ENCODE measurements around the gene OTUB1.
"Not testable (repeated sequence)": the region's sequence is repeated elsewhere in the genome, so short reads cannot be mapped to it uniquely, and the experiment has no call there.

The OTUB1 gene

GRCh38 chr11:64041846-64042245, 55.6 kb downstream of the OTUB1 start:
- no peaks in the 10 kb centered on the region for H3K36me3 ChIP-seq (ENCODE audit: control insufficient read depth in 4 of 4, insufficient read depth in 4 of 4, low read length in 3 of 4)
- no peak overlapping the region for H3K4me3 ChIP-seq (ENCODE audit: control insufficient read depth in 1 of 7, extremely low read depth in 1 of 7, insufficient read depth in 4 of 7, low read depth in 2 of 7, low read length in 6 of 7)
- no peaks in the 10 kb centered on the region for H3K9me3 ChIP-seq (ENCODE audit: control extremely low read depth in 1 of 5, control insufficient read depth in 4 of 5, insufficient read depth in 2 of 5, low read depth in 1 of 5, low read length in 4 of 5)
- H3K27me3 ChIP-seq (replicated peaks in 2 of 5; ENCODE audit: control insufficient read depth in 4 of 5, insufficient read depth in 5 of 5, low read length in 4 of 5) = peaks cover 0 to 26% (median 9%) of the 10 kb centered on the region in 5 experiments
- H3K27ac ChIP-seq (ENCODE audit: insufficient read depth in 1 of 2, low read depth in 1 of 2, low read length in 2 of 2, poor library complexity in 1 of 2, severe bottlenecking in 2 of 2) = no peak overlapping the region
- H3K4me1 ChIP-seq (ENCODE audit: control extremely low read depth in 1 of 4, control insufficient read depth in 4 of 4, insufficient read depth in 4 of 4, low read length in 3 of 4) = peaks cover 0 to 6% (median 6%) of the 10 kb centered on the region in 4 experiments
- DNase-seq = no peak
- 88% methylated on average over 8 of the region's 9 CpGs for WGBS (ENCODE audit: insufficient coverage)
- ChIA-PET POLR2A (no interaction called here), CTCF (interaction anchor here (1.1 to 8.8 kb wide), 2 partner anchors 10 to 108 kb away, joined by 3 to 62 read pairs; no protein-coding TSS in a partner anchor)

DNA sequence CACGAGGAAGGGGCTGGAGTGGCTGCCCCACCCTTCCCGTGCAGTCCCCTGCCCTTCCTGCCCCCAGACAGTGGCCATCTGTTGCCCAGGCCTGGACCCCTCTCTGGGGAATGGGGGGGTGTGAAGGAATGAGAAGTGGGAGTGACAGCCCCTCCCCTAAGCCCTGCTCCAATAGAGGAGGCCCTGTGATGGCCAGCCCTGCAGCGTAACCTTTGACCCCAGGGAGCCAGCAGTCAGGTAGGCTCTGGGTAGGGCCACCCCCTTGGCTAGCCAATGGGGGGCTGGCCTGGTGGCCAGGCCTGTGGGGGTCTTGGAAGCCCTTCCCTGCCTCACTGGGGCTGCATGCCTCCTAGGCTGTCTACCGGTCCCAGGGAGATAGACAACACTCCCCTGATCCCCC, 56.1 kb downstream of the OTUB1 start:
- peaks cover 0 to 21% (median 9%) of the 10 kb centered on the region in 5 experiments for H3K27me3 ChIP-seq (replicated peaks in 2 of 5; ENCODE audit: control insufficient read depth in 4 of 5, insufficient read depth in 5 of 5, low read length in 4 of 5)
- H3K4me1 ChIP-seq (ENCODE audit: control extremely low read depth in 1 of 4, control insufficient read depth in 4 of 4, insufficient read depth in 4 of 4, low read length in 3 of 4) = peaks cover 0 to 5% (median 2%) of the 10 kb centered on the region in 4 experiments
- no peak overlapping the region for H3K4me3 ChIP-seq (ENCODE audit: control insufficient read depth in 1 of 7, extremely low read depth in 1 of 7, insufficient read depth in 4 of 7, low read depth in 2 of 7, low read length in 6 of 7)
- ChIA-PET POLR2A (no interaction called here), CTCF (interaction anchor here (1.7 kb wide), 1 partner anchor 9 kb away, joined by 6 read pairs; no protein-coding TSS in a partner anchor)
- H3K36me3 ChIP-seq (ENCODE audit: control insufficient read depth in 4 of 4, insufficient read depth in 4 of 4, low read length in 3 of 4) = no peaks in the 10 kb centered on the region
- H3K9me3 ChIP-seq (ENCODE audit: control extremely low read depth in 1 of 5, control insufficient read depth in 4 of 5, insufficient read depth in 2 of 5, low read depth in 1 of 5, low read length in 4 of 5) = no peaks in the 10 kb centered on the region
- no peak for DNase-seq
- no peak overlapping the region for H3K27ac ChIP-seq (ENCODE audit: insufficient read depth in 1 of 2, low read depth in 1 of 2, low read length in 2 of 2, poor library complexity in 1 of 2, severe bottlenecking in 2 of 2)
- WGBS (ENCODE audit: insufficient coverage) = 74% methylated on average over 3 of the region's 4 CpGs

- WGBS (ENCODE audit: insufficient coverage) = 97% methylated on average over 5 of the region's 5 CpGs
These were observed 57.3 kb downstream of the OTUB1 start for GRCh38 chr11:64043545-64043944.

GRCh38 chr11:64044730-64045393, 58.6 kb downstream of the OTUB1 start:
- no peaks in the 10 kb centered on the region for H3K9me3 ChIP-seq (ENCODE audit: control extremely low read depth in 1 of 5, control insufficient read depth in 4 of 5, insufficient read depth in 2 of 5, low read depth in 1 of 5, low read length in 4 of 5)
- peaks cover 0 to 4% (median 0%) of the 10 kb centered on the region in 5 experiments for H3K27me3 ChIP-seq (replicated peaks in 2 of 5; ENCODE audit: control insufficient read depth in 4 of 5, insufficient read depth in 5 of 5, low read length in 4 of 5)
- WGBS (ENCODE audit: insufficient coverage) = 93% methylated on average over 16 of the region's 18 CpGs
- CTCF ChIA-PET = interaction anchor here (0.7 kb wide), 1 partner anchor 12 kb away, joined by 3 read pairs; no protein-coding TSS in a partner anchor
- no peak overlapping the region for H3K4me3 ChIP-seq (ENCODE audit: control insufficient read depth in 1 of 7, extremely low read depth in 1 of 7, insufficient read depth in 4 of 7, low read depth in 2 of 7, low read length in 6 of 7)
- H3K27ac ChIP-seq (ENCODE audit: insufficient read depth in 1 of 2, low read depth in 1 of 2, low read length in 2 of 2, poor library complexity in 1 of 2, severe bottlenecking in 2 of 2) = no peak overlapping the region
- peak in 2 of 3 donors; percentile 51 to 55 for DNase-seq
- POLR2A ChIA-PET = no interaction called here
- H3K36me3 ChIP-seq (ENCODE audit: control insufficient read depth in 4 of 4, insufficient read depth in 4 of 4, low read length in 3 of 4) = no peaks in the 10 kb centered on the region
- peaks cover 0 to 10% (median under 1%) of the 10 kb centered on the region in 4 experiments for H3K4me1 ChIP-seq (ENCODE audit: control extremely low read depth in 1 of 4, control insufficient read depth in 4 of 4, insufficient read depth in 4 of 4, low read length in 3 of 4)

More at GRCh38 chr11:64043545-64043944, 57.3 kb downstream of the OTUB1 start:
- H3K36me3 ChIP-seq (ENCODE audit: control insufficient read depth in 4 of 4, insufficient read depth in 4 of 4, low read length in 3 of 4) = no peaks in the 10 kb centered on the region
- peaks cover 0 to 9% (median 0%) of the 10 kb centered on the region in 5 experiments for H3K27me3 ChIP-seq (replicated peaks in 2 of 5; ENCODE audit: control insufficient read depth in 4 of 5, insufficient read depth in 5 of 5, low read length in 4 of 5)
- DNase-seq = no peak
- ChIA-PET CTCF (interaction anchor here (1.1 to 1.7 kb wide), 2 partner anchors 10 to 105 kb away, joined by 3 to 6 read pairs; no protein-coding TSS in a partner anchor), POLR2A (interaction anchor here (0.7 kb wide), 1 partner anchor 20 kb away, joined by 4 read pairs; no protein-coding TSS in a partner anchor)
- no peaks in the 10 kb centered on the region for H3K9me3 ChIP-seq (ENCODE audit: control extremely low read depth in 1 of 5, control insufficient read depth in 4 of 5, insufficient read depth in 2 of 5, low read depth in 1 of 5, low read length in 4 of 5)
- no peak overlapping the region for H3K27ac ChIP-seq (ENCODE audit: insufficient read depth in 1 of 2, low read depth in 1 of 2, low read length in 2 of 2, poor library complexity in 1 of 2, severe bottlenecking in 2 of 2)
- H3K4me1 ChIP-seq (ENCODE audit: control extremely low read depth in 1 of 4, control insufficient read depth in 4 of 4, insufficient read depth in 4 of 4, low read length in 3 of 4) = peaks cover 0 to 10% (median under 1%) of the 10 kb centered on the region in 4 experiments
- no peak overlapping the region for H3K4me3 ChIP-seq (ENCODE audit: control insufficient read depth in 1 of 7, extremely low read depth in 1 of 7, insufficient read depth in 4 of 7, low read depth in 2 of 7, low read length in 6 of 7)

GRCh38 chr11:64045700-64046099, 59.5 kb downstream of the OTUB1 start:
- no peak for DNase-seq
- 94% methylated on average over 2 of the region's 2 CpGs for WGBS (ENCODE audit: insufficient coverage)
- ChIA-PET CTCF (no interaction called here), POLR2A (no interaction called here)
- no peaks in the 10 kb centered on the region for H3K36me3 ChIP-seq (ENCODE audit: control insufficient read depth in 4 of 4, insufficient read depth in 4 of 4, low read length in 3 of 4)
- H3K27ac ChIP-seq (ENCODE audit: insufficient read depth in 1 of 2, low read depth in 1 of 2, low read length in 2 of 2, poor library complexity in 1 of 2, severe bottlenecking in 2 of 2) = no peak overlapping the region
- H3K9me3 ChIP-seq (ENCODE audit: control extremely low read depth in 1 of 5, control insufficient read depth in 4 of 5, insufficient read depth in 2 of 5, low read depth in 1 of 5, low read length in 4 of 5) = no peaks in the 10 kb centered on the region
- H3K4me3 ChIP-seq (ENCODE audit: control insufficient read depth in 1 of 7, extremely low read depth in 1 of 7, insufficient read depth in 4 of 7, low read depth in 2 of 7, low read length in 6 of 7) = no peak overlapping the region
- H3K27me3 ChIP-seq (replicated peaks in 2 of 5; ENCODE audit: control insufficient read depth in 4 of 5, insufficient read depth in 5 of 5, low read length in 4 of 5) = no peaks in the 10 kb centered on the region
- peaks cover 0 to 10% (median under 1%) of the 10 kb centered on the region in 4 experiments for H3K4me1 ChIP-seq (ENCODE audit: control extremely low read depth in 1 of 4, control insufficient read depth in 4 of 4, insufficient read depth in 4 of 4, low read length in 3 of 4)

GRCh38 chr11:64047373-64047772, 61.1 kb downstream of the OTUB1 start:
- not testable (repeated sequence) for H3K27me3 ChIP-seq (replicated peaks in 2 of 5; ENCODE audit: control insufficient read depth in 4 of 5, insufficient read depth in 5 of 5, low read length in 4 of 5); DNase-seq; H3K36me3 ChIP-seq (ENCODE audit: control insufficient read depth in 4 of 4, insufficient read depth in 4 of 4, low read length in 3 of 4); H3K27ac ChIP-seq (ENCODE audit: insufficient read depth in 1 of 2, low read depth in 1 of 2, low read length in 2 of 2, poor library complexity in 1 of 2, severe bottlenecking in 2 of 2); H3K9me3 ChIP-seq (ENCODE audit: control extremely low read depth in 1 of 5, control insufficient read depth in 4 of 5, insufficient read depth in 2 of 5, low read depth in 1 of 5, low read length in 4 of 5); H3K4me3 ChIP-seq (ENCODE audit: control insufficient read depth in 1 of 7, extremely low read depth in 1 of 7, insufficient read depth in 4 of 7, low read depth in 2 of 7, low read length in 6 of 7)
- WGBS (ENCODE audit: insufficient coverage) = 91% methylated on average over 5 of the region's 8 CpGs
- peaks cover 0 to 10% (median under 1%) of the 10 kb centered on the region in 4 experiments for H3K4me1 ChIP-seq (ENCODE audit: control extremely low read depth in 1 of 4, control insufficient read depth in 4 of 4, insufficient read depth in 4 of 4, low read length in 3 of 4)
- POLR2A ChIA-PET = interaction anchor here (0.6 kb wide), 1 partner anchor 138 kb away, joined by 5 read pairs; no protein-coding TSS in a partner anchor
- CTCF ChIA-PET = interaction anchor here (1.3 kb wide), 1 partner anchor 10 kb away, joined by 4 read pairs; no protein-coding TSS in a partner anchor

Measured in common myeloid progenitor, CD34-positive (primary cell).